HG03342 (cell line): ENCODE measurements around the gene MDFI.

Experiments
- ATAC-seq: cut with Tn5 transposase; IDR thresholded peaks from one replicate; pipeline ENCODE4 v1.9.1; 2021; ENCODE audit warnings: mild to moderate bottlenecking, moderate library complexity; ENCODE audit not compliant: unreplicated experiment

MDFI gene

DNA sequence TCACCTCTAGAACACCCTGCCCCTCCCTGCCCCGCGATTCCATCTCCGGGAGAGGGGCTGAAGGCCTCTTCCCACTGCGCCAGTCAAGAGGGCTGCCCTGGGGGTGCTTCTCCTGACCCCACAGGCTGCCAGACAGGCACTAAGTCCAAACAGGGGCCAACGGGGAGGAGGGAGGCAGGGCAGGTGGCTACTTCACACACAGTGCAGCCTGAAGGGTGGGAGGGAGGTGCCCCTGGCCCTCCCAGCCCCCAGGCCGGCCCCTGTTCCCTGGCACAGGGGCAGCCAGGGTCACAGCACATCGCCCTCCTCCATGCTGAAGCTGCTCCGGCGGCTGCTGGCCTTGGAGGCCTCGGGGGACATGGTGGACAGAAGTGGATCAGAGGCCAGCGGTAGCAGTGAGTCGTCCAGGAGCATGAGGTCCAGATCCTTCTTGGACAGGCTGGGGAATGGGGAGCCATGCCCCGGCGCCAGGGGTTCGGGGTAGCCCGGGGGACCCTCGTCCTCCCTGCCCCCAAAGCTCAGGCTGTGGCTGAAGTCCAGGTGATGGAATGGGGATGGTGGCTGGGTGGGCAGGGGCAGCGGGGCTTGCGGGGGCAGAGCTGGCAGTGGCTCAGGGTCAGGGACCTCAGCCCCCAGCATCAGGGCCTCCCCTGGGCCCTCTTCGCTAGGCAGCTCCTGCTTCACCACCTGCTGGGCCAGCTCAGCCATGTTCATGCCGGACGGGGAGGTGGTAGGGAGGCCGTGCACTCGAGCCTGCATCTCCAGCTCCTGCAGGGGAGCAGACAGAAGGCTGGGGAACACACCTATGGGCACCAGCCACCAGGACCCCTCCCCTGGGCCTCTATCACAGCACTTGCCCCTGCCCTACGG is 46.3 kb downstream of the MDFI start:
- no peak for ATAC-seq

- no peak for ATAC-seq
These were observed 47.5 kb downstream of the MDFI start for GRCh38 chr6:41685641-41686380.

- ATAC-seq = no peak
These were observed 49.4 kb downstream of the MDFI start for GRCh38 chr6:41687501-41688175.

DNA sequence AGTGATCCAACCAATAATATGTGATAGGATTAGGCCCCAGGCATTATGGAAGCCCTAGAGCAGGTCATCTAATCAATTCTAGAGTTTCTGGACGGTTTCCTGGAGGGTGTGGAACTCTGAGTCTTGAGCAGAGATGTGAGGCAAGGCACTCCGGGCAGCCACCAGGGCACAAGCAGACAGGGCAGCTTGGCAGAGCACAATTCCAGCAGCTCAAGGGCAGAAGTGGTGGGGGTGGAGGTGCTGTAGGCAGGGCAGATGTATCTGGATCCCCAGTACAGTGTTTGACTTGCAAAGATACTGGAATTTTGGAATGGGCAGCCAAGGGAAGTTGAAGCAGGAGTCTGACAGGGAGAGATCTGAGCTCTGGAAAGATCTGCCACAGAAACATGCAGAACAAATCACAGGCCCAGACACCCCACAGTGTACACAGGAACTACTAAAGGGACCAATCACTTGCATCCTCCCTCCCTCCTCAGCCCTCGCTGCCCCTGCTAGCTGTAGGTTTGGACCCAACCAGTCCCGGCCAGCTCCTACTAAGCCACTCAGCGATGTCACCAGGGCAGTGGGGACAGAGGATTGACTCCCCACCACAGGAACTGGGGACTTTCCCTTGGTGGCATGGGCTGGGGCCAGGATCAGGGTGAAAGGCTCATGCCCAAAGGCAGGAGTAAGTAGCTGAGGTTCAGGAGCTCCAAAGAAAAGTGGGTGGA is 50.1 kb downstream of the MDFI start:
- ATAC-seq = no peak

- ATAC-seq = no peak
These were observed 51.1 kb downstream of the MDFI start for GRCh38 chr6:41689171-41690008.

- ATAC-seq = no peak
These were observed 52.5 kb downstream of the MDFI start for GRCh38 chr6:41690541-41691330.

DNA sequence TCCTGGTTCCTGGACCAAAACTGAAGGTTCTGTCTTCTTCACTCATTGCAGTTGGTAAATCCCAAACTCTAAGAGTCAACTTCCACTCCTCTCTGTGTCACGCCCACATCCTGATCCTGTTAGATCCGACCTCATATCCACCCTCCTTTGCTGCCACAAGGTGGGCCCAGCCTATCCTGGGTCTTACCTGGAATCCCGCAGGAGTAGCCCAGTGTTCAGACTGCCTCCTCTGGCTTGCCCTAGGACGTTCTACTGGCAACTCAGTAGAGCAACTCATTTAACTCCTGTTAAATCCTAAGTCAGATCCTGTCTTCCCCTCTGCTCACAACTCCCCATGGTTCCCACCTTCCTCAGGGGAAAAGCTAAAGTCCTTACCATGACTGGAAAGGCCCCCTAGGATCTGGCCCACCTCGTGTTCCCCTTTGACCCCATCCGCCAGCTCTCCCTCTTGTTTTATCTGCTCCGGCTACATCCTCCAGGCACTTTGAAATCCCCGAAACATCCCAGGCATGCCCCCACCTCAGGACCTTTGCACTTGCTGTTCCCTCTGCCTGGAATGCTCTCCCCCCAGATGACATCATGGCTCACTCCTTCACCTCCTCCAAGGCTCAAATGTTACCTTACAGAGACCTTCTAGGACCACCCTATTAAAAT is 53.3 kb downstream of the MDFI start:
- ATAC-seq = no peak

GRCh38 chr6:41692080-41692675 is 53.9 kb downstream of the MDFI start:
- no peak for ATAC-seq

- ATAC-seq = no peak
These were observed 54.5 kb downstream of the MDFI start for GRCh38 chr6:41692730-41693129.

GRCh38 chr6:41693281-41694240 is 55.3 kb downstream of the MDFI start:
- ATAC-seq = no peak

DNA sequence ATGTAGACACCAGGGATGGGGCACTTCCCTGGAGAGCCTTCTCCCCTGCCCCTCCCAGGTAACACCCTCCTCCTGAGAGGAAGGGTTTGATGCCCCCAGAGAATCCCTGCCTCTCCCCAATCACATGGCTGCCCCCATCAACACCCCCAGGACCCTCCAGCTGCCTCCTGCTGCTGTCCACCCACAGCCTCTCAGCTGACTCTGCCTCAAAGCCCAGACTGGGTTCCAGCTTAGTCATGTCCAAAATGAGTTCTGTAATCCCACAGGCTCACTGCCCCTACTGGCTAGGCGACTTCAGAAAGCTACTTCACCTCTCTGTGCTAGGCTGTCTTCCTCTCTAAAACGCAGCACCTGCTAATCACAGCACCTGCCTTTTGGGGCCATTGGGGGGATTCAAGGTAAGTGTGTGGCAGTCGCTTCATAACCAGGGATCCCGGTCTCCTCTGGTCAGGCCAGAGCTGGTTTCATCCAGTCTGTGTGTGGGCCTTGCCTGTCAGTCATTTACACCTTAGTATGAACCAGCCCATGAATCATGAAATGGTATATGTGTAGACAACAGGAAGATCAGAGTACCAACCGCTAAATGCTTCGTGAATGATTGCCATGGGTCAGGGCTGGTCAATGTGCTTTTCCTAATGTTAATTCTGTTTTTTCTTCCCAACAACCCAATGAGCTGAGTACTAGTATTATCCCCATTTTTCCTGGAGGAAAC is 56.7 kb downstream of the MDFI start:
- no peak for ATAC-seq

GRCh38 chr6:41695825-41696224 is 57.6 kb downstream of the MDFI start:
- no peak for ATAC-seq

DNA sequence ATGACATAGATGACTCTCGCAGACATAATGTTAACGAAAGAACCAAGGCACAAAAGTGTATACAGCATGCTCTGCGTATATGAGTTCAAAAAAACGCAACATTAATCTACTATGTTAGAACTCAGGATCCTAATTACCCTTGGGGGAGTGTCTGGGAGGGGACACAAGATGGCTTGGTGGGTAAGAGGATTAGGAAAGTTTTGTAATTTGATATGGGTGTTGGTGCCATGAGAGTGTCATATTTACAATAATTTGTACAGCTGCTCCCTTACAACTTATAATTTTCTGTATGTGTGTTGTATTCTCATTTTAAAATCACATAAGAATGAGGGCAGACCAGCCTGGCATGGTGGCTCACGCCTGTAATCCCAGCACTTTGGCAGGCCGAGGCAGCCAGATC is 58.5 kb downstream of the MDFI start:
- ATAC-seq = no peak

DNA sequence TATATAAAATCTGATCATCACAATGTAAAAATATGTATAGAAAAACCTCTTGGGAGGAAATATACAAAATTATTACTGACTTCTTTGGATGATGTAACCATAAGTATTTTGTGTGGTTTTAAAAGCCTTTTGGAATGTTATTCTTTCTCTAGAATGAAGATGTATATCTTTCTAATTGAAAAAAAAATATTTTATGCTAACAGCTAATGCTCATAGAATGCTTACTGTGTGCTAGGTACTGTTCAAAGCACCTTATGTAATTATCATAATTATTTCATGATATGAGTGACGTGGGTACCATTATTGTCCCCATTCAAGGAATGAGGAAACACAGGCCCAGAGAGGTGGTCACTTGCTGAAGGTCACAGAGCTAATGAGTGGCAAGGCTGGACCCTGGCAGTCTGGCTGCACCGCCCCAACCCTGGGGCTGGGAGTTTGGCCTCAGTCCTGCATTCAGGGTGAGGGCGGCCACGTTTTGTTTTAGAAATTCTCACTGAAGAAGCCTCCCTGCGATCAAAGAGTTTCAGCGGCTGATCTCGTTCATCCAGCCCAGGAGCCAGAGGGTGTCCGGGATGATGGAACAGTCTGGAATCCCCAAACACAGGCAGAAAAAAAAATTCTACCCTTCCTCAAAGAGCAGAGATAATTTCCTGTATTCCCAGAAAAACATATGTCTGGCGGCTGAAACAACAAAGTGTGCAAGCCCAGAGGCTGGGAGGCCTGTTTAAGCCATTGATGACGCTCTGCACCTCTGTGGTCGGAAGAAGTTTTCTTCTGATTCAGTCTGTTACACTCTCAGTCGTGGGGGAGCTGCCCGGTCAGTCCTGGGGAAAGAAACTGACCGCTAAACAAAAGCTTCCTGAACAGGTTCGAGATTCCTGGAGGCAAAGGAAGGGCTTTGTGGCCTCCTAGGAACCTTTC is 59.9 kb downstream of the MDFI start:
- no peak for ATAC-seq

DNA sequence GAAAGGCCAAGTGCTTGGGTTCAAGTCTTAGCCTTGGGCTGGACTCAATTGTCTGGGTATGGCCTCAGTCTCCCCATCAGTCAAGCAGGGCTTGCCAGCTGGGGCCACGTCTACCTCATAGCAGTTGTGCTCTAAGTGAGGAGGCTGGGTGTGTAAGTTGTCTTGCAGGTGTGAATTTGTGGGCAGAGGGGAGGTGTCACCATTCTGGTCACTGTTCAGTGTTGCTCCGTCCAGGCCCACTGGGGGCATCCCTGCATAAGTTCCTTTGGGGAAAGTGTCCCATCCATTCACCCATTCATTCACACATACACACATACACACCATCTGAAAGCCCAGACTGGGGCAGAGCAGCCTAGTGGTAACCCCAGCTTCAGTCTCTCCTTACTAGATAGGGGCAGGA is 60.8 kb downstream of the MDFI start:
- ATAC-seq = no peak
